ENCODE results near the gene PPP1R2C.
A peak's percentile ranks its signal among the peaks of the same experiment; 100 is the strongest.

The PPP1R2C gene

GRCh38 chrX:42778096-42778495, at the start of gene PPP1R2C:
PPP1R2C (minus strand) TSS chrX:42778163; CDS start chrX:42778079, 84 bp downstream.
- DNase-seq (ENCODE audit: low spot score): no peak

GRCh38 chrX:42825201-42825600, 47.2 kb upstream of the PPP1R2C start:
- no peak for DNase-seq (ENCODE audit: low spot score)

GRCh38 chrX:42824541-42824940, 46.6 kb upstream of the PPP1R2C start:
- no peak for DNase-seq (ENCODE audit: low spot score)

GRCh38 chrX:42823443-42823842, 45.5 kb upstream of the PPP1R2C start:
- no peak for DNase-seq (ENCODE audit: low spot score)

GRCh38 chrX:42821803-42822443, 44.0 kb upstream of the PPP1R2C start:
- DNase-seq (ENCODE audit: low spot score): no peak

GRCh38 chrX:42818151-42818921, 40.4 kb upstream of the PPP1R2C start:
- DNase-seq (ENCODE audit: low spot score): no peak

- no peak for DNase-seq (ENCODE audit: low spot score)
These were observed 31.6 kb upstream of the PPP1R2C start for GRCh38 chrX:42809569-42809968.

- no peak for DNase-seq (ENCODE audit: low spot score)
These were observed 29.4 kb upstream of the PPP1R2C start for GRCh38 chrX:42807393-42807792.

GRCh38 chrX:42804524-42804923, 26.6 kb upstream of the PPP1R2C start:
- no peak for DNase-seq (ENCODE audit: low spot score)

GRCh38 chrX:42803320-42803719, 25.4 kb upstream of the PPP1R2C start:
- no peak for DNase-seq (ENCODE audit: low spot score)

GRCh38 chrX:42797651-42798269, 19.8 kb upstream of the PPP1R2C start:
- DNase-seq (ENCODE audit: low spot score): no peak

GRCh38 chrX:42783451-42783850, 5.5 kb upstream of the PPP1R2C start:
- DNase-seq (ENCODE audit: low spot score): no peak

- peak; percentile 18 for DNase-seq (ENCODE audit: low spot score)
These were observed 1.8 kb downstream of the PPP1R2C start for GRCh38 chrX:42776195-42776594.

GRCh38 chrX:42772874-42773273, 5.1 kb downstream of the PPP1R2C start:
- peak; percentile 18 for DNase-seq (ENCODE audit: low spot score)

- no peak for DNase-seq (ENCODE audit: low spot score)
These were observed 6.2 kb downstream of the PPP1R2C start for GRCh38 chrX:42771506-42772335.

GRCh38 chrX:42770566-42770965, 7.4 kb downstream of the PPP1R2C start:
- no peak for DNase-seq (ENCODE audit: low spot score)

- DNase-seq (ENCODE audit: low spot score): no peak
These were observed 18.1 kb downstream of the PPP1R2C start for GRCh38 chrX:42759881-42760280.

GRCh38 chrX:42755815-42756214, 22.1 kb downstream of the PPP1R2C start:
- DNase-seq (ENCODE audit: low spot score): no peak

GRCh38 chrX:42754603-42755002, 23.4 kb downstream of the PPP1R2C start:
- no peak for DNase-seq (ENCODE audit: low spot score)

- DNase-seq (ENCODE audit: low spot score): no peak
These were observed 23.8 kb downstream of the PPP1R2C start for GRCh38 chrX:42754115-42754514.

- no peak for DNase-seq (ENCODE audit: low spot score)
These were observed 25.2 kb downstream of the PPP1R2C start for GRCh38 chrX:42752730-42753129.

GRCh38 chrX:42751573-42751972, 26.4 kb downstream of the PPP1R2C start:
- DNase-seq (ENCODE audit: low spot score): no peak

Measured in germinal center (tissue), 1 donor.